GM18907 (cell line): ENCODE results near the gene PLK3.
"Not testable (repeated sequence)": the region's sequence is repeated elsewhere in the genome, so short reads cannot be mapped to it uniquely, and the experiment has no call there.

ENCODE experiments used
- ATAC-seq: cut with Tn5 transposase; IDR thresholded peaks from one replicate; pipeline ENCODE4 v1.9.1; 2021; ENCODE audit warnings: mild to moderate bottlenecking, moderate library complexity; ENCODE audit not compliant: unreplicated experiment

Gene PLK3

DNA sequence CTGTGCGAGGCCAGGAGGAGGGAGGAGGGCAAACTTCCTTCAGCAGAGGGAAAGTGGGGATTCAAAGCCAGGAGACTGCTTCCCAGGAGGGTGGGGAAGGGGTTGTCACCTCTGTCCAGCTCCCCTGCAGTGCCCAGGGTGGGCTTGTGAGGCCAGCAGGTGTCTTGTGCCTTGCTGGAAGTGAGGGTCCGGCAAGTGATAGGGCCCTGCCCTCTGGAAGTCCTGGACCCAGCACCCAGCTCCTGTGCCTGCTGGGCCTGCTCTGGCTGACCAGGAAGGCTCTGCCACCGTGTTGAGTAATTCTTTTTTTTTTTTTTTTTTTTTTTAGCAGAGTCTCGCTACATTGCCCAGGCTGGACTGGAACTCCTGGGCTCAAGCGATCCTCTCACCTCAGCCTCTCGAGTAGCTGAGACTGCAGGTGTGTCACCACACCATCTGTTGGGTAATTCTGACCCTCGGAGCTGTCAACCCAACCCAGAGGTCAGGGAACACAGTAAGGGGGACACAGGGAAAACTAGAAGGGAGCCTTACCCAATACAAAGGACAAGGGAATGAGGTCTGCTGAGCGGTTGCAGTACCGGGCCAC, 13.2 kb upstream of the PLK3 start:
- ATAC-seq, result no peak

DNA sequence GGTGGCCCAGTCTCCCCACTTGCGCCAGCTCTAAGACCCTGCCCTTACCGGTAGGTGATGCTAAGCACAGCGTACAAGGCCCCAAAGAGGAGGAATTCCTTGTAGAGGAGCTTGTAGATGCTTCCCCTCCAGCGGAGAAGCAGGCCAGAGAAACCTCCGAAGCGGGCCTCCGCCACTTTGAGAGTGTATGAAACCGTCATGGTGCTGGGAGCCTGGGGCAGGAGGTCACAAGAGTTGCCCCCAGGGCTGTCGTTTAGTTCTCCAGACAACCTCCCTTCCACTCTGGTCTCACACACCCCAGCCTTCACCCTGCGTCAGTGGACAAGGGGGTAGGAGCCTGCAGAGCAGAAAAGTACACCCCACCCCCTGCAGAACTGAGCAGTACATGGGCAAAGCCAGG, 12.7 kb upstream of the PLK3 start:
- ATAC-seq, result no peak

DNA sequence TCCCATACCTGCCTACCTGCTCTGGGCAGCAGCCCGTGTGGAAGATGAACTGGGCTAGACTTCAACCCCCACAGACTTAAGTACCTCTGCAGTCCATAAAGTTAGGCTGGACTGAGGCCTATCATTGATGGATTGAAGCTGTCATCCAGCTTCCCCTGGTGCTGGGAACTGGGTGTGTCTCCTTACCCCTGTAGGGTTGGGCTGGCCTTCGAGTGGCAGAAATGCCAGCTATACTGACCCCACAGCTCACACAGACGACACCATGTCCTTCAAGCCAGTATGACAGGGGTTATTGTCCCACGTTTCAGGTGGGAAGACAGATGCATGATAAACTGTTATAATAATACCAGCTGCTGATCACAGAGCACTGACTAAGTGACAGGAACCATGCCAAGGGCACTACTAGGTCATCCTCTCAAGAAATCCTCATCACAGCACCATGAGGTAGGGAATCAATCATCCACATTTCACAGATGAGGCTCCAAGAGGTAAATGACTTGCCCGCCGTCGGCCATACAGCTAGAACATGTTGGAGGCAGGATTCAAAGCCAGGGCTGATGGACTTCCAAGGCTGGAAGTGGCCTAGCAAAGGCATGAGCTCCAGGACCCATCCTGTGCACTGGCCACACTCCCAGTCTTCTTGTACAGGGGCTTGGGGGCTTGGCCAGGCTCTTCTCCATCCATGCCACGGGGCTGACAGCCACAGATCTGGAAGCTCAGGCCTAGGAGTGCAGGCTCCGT, 11.9 kb upstream of the PLK3 start, which contains the start of gene BEST4:
Gene BEST4 (minus strand): TSS at position 51 of the 741 bp plus-strand sequence. CDS start 465 bp downstream, outside the sequence.
- ATAC-seq, result no peak

DNA sequence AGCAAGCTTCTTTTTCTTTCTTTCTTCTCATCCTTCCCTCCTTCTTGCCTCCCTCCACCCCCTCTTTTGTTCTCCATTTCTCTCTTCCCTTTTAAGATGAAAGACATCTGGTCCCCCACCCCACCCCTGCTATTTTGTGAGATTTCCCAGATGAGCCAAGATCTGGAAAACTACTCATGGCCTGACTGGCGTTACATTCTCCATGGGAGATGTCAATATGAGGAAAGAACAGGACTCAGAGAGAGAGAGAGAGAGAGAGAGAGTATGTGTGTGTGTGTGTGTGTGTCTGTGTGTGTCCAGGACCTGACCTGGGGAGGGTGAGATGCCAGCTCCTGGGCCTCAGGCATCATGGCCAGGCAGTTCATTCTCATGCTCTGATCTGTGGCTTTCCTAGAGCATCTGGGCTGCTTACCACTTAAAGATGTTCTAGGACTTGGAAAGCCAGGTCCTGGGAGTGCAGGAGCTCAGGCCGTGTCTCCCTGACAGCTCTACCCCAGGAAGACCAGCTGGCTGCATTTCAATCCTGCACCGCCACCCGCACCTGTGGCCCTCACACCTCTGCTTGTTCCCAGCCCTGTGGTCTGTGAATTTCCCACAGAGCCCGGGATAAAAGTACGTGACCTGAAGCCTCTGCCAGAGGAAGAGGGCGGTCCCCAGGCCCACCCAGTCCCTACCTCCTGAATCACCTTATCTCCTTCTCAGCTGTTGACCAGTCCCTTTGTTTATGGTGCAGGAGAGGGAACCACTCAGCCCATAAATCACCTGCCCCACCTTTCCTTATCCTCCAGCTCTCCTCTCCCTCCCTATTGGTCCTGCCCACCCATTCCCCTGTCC, 9.0 kb upstream of the PLK3 start:
- no peak for ATAC-seq

DNA sequence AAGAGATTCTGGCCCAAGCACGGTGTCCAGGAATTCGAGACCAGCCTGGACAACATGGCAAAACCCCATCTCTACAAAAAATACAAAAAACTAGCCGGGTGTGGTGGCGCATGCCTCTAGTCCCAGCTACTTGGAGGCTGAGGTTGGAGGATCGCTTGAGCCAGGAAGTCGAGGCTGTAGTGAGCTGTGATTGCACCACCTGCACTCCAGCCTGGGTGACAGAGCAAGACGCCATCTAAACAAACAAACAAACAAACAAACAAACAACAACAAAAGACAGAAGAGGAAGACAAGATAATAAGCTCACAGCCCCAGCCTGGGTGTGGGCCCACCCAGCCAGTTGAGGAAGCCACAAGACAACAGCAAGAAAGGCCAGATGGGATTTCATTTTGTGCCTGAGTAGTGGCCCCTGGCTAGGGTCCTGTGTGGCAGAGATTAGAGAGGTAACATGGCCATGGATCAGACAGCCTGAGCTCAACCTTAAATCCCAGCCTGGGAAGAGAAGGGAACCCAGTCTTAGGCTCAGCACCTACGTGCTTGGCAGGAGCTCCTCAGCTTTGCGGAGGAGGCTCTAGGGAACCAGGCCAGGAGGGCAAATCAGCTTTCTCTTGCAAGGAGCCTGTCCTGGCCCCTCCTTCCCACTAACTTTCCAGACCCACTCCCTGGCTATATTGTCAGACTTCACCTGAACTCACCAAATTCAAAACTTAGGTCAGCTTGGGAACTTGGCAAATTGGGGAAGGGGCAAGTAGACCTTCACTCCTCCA, 7.3 kb upstream of the PLK3 start:
- no peak for ATAC-seq

DNA sequence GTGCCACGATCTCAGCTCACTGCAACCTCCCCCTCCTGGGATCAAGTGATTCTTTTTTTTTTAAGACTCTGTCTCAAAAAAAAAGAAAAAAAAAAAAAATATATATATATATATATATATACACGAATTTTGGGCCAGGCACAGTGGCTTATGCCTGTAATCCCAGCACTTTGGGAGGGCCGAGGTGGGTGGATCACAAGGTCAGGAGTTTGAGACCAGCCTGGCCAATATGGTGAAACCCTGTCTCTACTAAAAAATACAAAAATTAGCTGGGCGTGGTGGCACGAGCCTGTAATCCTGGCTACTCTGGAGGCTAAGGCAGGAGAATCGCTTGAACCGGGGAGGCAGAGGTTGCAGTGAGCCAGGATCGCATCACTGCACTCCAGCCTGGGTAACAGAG, 2.3 kb upstream of the PLK3 start:
- not testable (repeated sequence) for ATAC-seq

DNA sequence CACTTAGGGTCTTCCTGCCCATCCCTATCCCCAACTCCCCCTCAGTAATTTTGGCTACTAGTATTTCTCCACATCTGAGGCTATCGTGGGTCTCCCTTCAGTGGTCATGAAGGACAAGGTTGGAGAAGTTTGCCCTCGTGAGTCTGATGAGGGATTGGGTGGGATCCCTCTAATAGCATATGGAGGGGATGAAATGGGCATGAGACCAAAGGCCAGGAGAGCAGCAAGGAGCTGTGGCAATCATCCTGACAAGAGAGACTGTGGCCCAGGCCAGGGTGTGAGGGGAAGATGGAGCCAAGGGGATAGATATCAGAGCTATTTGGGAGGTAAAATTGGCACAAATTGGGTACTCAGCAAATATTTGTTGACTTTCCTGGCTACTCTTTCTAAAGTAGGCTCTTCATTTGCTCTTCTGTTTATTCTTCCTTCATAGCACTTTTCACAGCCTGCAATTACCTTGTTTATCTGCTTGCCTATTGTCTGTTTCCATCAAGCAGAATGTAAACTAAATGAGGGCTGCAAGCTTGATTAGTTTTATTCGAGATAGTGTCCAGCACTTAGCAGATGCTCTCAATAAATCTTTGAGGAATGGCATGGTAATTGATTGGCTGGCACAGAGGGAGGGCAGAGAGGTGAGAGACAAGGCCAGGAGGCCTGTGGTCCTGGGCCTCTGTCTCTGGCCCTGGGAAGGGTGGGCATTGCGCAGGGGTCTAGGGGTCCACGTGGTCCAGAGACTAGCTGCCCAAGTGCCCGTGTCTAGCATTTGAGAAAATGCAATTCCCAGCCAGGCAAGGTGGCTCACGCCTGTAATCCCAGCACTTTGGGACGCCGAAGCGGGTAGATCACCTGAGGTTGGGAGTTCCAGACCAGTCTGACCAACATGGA, 1.5 kb upstream of the PLK3 start:
- ATAC-seq, result no peak

DNA sequence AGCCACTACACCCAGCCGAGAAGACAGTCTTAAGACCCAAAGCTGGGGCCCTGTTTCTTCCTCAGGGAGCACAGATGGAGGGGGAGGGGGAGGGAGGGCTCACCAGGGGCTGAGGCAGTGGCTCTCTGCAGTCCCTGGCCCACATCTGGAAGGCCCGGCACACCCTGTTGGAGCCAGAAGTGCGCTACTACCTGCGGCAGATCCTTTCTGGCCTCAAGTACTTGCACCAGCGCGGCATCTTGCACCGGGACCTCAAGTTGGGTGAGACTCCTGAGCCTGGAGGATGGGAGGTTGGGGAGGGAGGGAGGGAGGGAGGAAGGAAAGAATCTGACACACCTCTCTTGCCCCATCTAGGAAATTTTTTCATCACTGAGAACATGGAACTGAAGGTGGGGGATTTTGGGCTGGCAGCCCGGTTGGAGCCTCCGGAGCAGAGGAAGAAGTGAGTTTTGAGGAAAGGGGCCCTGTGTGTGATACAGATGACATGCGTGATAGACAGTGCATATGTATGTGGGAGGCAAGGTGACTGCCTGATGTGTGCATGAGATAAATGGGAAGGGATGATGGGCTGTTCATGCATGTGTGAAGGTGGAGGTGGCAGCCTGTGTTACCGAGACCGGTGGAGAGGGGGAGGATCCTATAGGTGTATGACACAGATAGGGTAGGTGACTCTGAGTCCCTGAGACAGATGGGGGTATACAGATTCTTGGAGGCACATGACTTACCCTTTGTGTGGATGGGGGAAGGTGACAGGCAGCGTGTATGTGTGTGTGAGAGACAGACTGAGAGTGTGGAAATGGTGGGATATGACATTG, 1.5 kb downstream of the PLK3 start:
- no peak for ATAC-seq

DNA sequence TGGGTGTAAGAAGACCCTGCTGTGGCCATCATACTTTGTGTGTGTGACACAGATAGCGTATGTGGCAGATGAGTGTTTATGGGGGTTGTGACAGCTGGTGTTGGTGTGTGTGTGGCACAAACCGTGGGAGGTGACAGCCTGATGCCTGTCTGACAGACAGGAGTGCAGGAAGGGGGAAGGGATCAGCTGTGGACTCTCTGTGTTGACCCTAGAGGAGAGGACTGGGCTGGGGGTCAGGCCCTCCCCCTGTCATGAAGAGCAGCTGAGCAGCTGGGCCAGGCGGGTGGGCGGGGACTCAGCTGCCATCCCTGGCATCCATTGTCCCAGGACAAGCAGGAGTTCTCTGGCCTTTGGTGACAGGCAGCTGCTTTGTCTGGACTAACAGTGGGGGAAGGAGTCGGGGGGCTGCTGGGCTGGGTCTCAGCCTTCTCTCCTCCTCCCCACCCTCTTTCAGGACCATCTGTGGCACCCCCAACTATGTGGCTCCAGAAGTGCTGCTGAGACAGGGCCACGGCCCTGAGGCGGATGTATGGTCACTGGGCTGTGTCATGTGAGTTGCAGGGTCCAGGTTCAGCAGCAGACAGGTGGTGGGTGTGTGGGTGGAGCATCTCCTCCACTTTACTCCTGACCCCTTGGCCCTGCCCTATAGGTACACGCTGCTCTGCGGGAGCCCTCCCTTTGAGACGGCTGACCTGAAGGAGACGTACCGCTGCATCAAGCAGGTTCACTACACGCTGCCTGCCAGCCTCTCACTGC, 2.3 kb downstream of the PLK3 start:
- no peak for ATAC-seq

DNA sequence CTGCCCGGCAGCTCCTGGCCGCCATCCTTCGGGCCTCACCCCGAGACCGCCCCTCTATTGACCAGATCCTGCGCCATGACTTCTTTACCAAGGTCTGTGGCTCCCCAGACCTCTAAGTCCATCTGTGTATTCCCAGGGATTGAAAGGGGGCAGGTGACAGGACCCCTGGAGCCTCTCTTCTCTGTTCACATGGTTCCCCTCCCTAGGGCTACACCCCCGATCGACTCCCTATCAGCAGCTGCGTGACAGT, 2.8 kb downstream of the PLK3 start:
- no peak for ATAC-seq

DNA sequence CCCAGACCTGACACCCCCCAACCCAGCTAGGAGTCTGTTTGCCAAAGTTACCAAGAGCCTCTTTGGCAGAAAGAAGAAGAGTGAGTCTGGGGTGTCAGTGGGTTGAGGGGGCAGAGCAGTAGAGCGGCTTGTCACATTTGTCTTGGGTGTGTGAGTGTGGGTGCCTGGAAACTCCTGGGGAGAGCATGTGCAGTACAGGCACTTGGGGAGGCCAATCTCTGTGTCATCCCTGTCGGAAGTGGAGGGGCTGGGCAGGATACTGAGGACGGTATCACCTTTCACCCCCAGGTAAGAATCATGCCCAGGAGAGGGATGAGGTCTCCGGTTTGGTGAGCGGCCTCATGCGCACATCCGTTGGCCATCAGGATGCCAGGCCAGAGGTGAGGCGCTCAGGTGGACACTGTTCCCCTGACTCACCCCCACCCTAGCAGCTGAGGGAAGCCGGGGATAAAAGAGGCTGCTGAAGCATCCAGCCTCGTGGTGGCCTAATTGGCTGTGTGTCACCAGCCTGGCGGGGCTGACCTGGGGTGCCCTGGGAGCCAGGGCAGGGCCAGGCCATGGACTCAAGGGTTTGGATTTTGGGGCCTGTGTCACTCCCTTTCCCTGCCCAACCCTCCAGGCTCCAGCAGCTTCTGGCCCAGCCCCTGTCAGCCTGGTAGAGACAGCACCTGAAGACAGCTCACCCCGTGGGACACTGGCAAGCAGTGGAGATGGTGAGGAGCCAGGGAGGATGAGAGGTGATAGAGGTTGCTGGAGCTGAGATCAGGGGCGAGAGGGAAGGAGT, 3.3 kb downstream of the PLK3 start:
- ATAC-seq, result no peak

DNA sequence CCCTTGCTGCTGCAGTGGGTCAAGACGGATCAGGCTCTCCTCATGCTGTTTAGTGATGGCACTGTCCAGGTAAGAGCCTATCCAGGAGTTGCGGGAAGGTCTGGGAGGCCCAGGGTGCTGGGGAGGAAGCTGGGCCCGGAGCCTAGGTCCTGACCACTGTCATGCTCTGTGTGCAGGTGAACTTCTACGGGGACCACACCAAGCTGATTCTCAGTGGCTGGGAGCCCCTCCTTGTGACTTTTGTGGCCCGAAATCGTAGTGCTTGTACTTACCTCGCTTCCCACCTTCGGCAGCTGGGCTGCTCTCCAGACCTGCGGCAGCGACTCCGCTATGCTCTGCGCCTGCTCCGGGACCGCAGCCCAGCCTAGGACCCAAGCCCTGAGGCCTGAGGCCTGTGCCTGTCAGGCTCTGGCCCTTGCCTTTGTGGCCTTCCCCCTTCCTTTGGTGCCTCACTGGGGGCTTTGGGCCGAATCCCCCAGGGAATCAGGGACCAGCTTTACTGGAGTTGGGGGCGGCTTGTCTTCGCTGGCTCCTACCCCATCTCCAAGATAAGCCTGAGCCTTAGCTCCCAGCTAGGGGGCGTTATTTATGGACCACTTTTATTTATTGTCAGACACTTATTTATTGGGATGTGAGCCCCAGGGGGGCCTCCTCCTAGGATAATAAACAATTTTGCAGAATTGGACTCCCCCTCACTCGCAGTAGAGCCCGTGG, 5.3 kb downstream of the PLK3 start:
- ATAC-seq, result no peak

DNA sequence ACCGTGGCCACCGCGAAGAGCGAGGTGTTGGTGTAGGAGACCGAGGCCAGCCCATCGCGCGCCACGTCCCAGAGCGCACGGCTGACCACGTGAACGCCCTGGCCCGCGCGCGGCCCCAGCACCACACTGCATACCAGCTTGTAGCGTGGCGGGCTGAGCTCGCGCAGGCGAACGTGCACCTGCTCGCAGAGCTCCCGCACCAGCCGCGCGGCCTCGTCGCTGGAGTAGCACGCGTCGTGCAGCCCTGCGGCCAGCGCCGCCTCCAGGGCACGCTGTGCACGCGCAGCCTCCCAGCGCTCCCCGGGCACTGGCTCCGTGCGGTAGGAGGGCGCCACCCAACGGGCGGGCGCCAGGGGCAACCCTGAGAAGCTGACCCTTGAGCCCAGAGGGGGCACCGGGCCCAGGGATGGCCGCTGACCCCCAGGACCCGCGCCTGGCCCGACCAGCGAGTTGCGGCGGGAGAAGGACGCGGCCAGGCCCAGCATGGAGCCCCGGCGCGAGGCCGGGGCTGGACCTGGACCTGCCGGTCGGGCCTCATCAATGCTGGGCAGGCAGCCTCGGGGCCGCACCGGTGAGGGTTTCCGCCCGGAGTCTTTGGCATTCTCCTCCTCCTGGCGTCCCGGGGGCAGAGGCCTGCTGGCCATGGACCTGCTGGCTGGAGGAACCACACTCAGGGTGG, 6.0 kb downstream of the PLK3 start:
- ATAC-seq, result no peak

DNA sequence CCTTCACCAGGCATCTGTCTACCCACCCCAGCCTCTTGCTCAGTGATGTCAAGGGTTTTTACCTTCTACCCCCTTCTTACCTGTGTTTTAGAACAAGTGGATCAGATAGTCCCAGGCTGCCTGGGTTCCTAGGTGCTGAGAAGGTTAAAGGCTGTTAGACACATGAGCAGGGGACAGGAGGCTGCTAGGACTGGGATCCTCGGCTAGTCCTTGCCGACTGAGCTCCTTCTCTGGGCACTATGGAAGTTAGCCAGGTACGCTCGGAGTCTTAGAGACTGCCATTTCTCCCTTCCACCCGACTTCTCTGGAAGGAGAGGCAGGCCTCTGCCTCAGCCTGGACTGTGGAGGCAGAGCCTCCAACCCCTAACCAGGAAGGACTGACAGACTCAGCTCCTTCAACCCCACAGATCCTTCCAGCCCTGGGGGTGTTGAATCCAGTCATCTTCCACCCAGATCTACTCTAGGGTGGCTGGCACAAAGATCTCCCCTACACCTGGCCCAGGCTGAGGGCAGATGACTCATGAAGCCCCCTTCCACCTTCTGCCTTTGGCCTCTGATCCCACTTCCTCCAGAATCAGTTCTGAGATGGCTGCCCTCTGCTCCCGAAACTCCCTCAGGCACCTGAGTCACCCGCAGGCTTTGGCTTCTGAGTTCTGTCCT, 6.7 kb downstream of the PLK3 start, which contains the start of gene DYNLT4:
Gene DYNLT4 (minus strand): TSS at position 648 of the 660 bp plus-strand sequence. CDS start 683 bp downstream, outside the sequence.
- no peak for ATAC-seq

DNA sequence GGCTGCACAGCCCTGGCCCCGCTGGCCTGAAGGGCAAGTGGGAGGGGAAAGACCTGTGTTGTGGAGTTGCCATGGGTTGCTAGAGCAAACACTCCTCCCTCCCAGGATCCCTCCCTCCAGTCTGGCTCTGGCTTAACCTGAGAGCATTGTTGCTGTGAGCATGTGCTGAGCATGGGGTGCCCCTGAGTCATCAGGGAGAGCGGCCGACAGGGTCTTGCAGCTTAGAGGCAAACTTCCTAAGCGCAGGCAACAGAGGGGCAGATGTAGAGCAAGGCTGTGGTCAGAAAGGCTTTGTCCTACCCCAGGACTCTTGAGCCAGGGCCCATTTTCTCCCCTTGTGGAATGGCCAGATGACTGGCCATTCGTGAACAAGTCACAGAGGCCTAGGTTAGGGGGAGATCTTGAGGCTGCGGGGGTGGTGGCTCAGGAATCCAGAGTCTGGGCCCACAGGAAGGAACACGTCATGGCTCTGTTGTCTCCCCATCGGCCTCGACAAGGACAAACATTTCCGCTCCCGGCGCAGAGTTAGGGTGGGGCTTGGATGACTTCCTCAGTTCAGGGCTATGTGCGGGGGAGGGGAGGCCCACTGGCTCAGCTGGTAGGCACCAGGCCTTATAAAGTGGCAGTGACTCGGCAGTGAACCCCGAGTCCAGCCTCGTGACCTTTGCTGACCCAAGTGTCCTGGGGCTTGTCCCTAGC, 7.3 kb downstream of the PLK3 start:
- ATAC-seq, result peak; percentile 40
